ENCODE results near the gene ZNF282. TPM values are rescaled to one million over a fixed set of nuclear protein-coding genes. Genes with fewer than 3 reads are reported as not detected.

The ZNF282 gene
- total RNA-seq: 10 to 100 TPM; 16.8 to 24.1 (median 23.0) TPM

- Histone ChIP-seq H3K36me3 (peaks cover 0 to 23% of the 10 kb centered on the region in 2 donors), H3K27me3 (peaks cover 0 to 2% (median 0%) of the 10 kb centered on the region in 3 donors), H3K4me3 (peak within 1 kb of the TSS; percentile 76 to 87 (median 80)), H3K27ac (peak within 1 kb of the TSS; percentile 80 to 96 (median 86)), H3K9me3 (no peaks in the 10 kb centered on the region), H3K4me1 (peaks cover 9 to 17% of the 10 kb centered on the region in 2 donors)
- DNase-seq: peak; percentile 74 to 87
- TF ChIP-seq POLR2A (IDR thresholded peaks at IDR 0.05) (peak; percentile 41 to 43), CTCF (IDR thresholded peaks at IDR 0.05 in 4 of 5, conservative IDR thresholded peaks at IDR 0.05 in 1 of 5) (peak in 4 of 5 experiments; percentile 33 to 71 (median 54))
- in situ Hi-C loops (cut with MboI; ENCODE audit: low sequenced_read_pairs in 4 of 4) (no loop called here), intact Hi-C loops (cut with DNase I; ENCODE audit: low total_unique reads) (loop anchor here (2.0 to 5.0 kb wide), 2 partner anchors 42 to 89 kb away; partner anchors contain the start of gene ZNF212)
- peak; percentile 95 to 96 for ATAC-seq
These were observed at the start of gene ZNF282 for GRCh38 chr7:149195180-149196150. TSS of gene ZNF282 (plus strand) at chr7:149195546. CDS start at chr7:149195590, 44 bp downstream.

GRCh38 chr7:149147072-149147751 lies 48.1 kb upstream of the ZNF282 start, which contains the start of gene ZNF398:
TSS of gene ZNF398 (plus strand) at chr7:149147453. CDS start at chr7:149147743, 290 bp downstream.
- Histone ChIP-seq H3K27ac (peak within 1 kb of the TSS; percentile 85 to 96 (median 92)), H3K36me3 (no peaks in the 10 kb centered on the region), H3K27me3 (no peaks in the 10 kb centered on the region), H3K9me3 (no peaks in the 10 kb centered on the region), H3K4me3 (peak within 1 kb of the TSS; percentile 76 to 98 (median 94)), H3K4me1 (peaks cover 6 to 13% of the 10 kb centered on the region in 2 donors)
- intact Hi-C loops (cut with DNase I; ENCODE audit: low total_unique reads) (loop anchor here (1.0 to 2.0 kb wide), 3 partner anchors 21 to 92 kb away; partner anchors contain the start of genes ZNF212, ZNF425 and ZNF786), in situ Hi-C loops (cut with MboI; ENCODE audit: low sequenced_read_pairs in 4 of 4) (no loop called here)
- peak; percentile 54 to 58 for DNase-seq
- TF ChIP-seq CTCF (IDR thresholded peaks at IDR 0.05 in 4 of 5, conservative IDR thresholded peaks at IDR 0.05 in 1 of 5) (peak; percentile 65 to 98 (median 82)), POLR2A (IDR thresholded peaks at IDR 0.05) (peak; percentile 50 to 68)
- peak; percentile 87 to 92 for ATAC-seq

GRCh38 chr7:149147752-149148653 lies 47.3 kb upstream of the ZNF282 start:
- ATAC-seq (peak; percentile 63 to 66), DNase-seq (peak; percentile 14 to 27)
- in situ Hi-C loops (cut with MboI; ENCODE audit: low sequenced_read_pairs in 4 of 4) (no loop called here), intact Hi-C loops (cut with DNase I; ENCODE audit: low total_unique reads) (loop anchor here (1.0 to 2.0 kb wide), 3 partner anchors 22 to 91 kb away; partner anchors contain the start of genes ZNF212, ZNF425 and ZNF786)
- Histone ChIP-seq H3K4me3 (peak overlapping the region; percentile 76 to 98 (median 94)), H3K4me1 (peaks cover 6 to 13% of the 10 kb centered on the region in 2 donors), H3K27ac (peak overlapping the region; percentile 85 to 96 (median 92)), H3K27me3 (no peaks in the 10 kb centered on the region), H3K36me3 (no peaks in the 10 kb centered on the region), H3K9me3 (no peaks in the 10 kb centered on the region)
- TF ChIP-seq POLR2A (IDR thresholded peaks at IDR 0.05) (no peak), CTCF (IDR thresholded peaks at IDR 0.05 in 4 of 5, conservative IDR thresholded peaks at IDR 0.05 in 1 of 5) (no peak)

GRCh38 chr7:149150981-149151380 lies 44.4 kb upstream of the ZNF282 start:
- no peaks in the 10 kb centered on the region for H3K27me3 ChIP-seq
- H3K27ac ChIP-seq: no peak overlapping the region
- H3K9me3 ChIP-seq: no peaks in the 10 kb centered on the region
- peaks cover 6 to 13% of the 10 kb centered on the region in 2 donors for H3K4me1 ChIP-seq
- DNase-seq (no peak), ATAC-seq (no peak)
- H3K36me3 ChIP-seq: peaks cover 0 to 21% of the 10 kb centered on the region in 2 donors
- in situ Hi-C loops (cut with MboI; ENCODE audit: low sequenced_read_pairs in 4 of 4): no loop called here
- TF ChIP-seq POLR2A (IDR thresholded peaks at IDR 0.05) (no peak), CTCF (IDR thresholded peaks at IDR 0.05 in 4 of 5, conservative IDR thresholded peaks at IDR 0.05 in 1 of 5) (no peak)
- no peak overlapping the region for H3K4me3 ChIP-seq
- intact Hi-C loops (cut with DNase I; ENCODE audit: low total_unique reads): no loop called here

All from gastrocnemius medialis (tissue), 4 donors.